HCT116 (cell line): ENCODE data around the gene RAPGEF6. TPM values are rescaled to one million over a fixed set of nuclear protein-coding genes. Genes with fewer than 3 reads are reported as not detected.

ENCODE experiments used
- ATAC-seq: fragments of 200-7000 bp; cut with Tn5 transposase; 2 replicates; pipeline ENCODE4 v1.9.1; 2020; ENCODE audit warnings: mild to moderate bottlenecking, moderate library complexity
- BruUV-seq: library from RNA; stranded (reverse); fragments of 400-500 nt; replicated peaks from 2 replicates; lab custom pipeline; 2021; lab: Mats Ljungman, UMichigan
- CTCF ChIA-PET: fragments of 300-600 bp; sonication (Branson Sonifier 250); formaldehyde crosslinking; loops from one replicate; lab custom pipeline; 2021; ENCODE audit warnings: antibody characterized with exemption; lab: Charles Lee
- POLR2A ChIA-PET: fragments of 300-600, 350-600 bp; sonication (Branson Sonifier 250); formaldehyde crosslinking; loops from one replicate; lab custom pipeline; 2021; ENCODE audit warnings: antibody characterized with exemption; lab: Charles Lee
- RAD21 ChIA-PET, 2 experiments: fragments of 300-600 bp; sonication (Branson Sonifier 250); formaldehyde crosslinking; loops; one replicate each; lab custom pipeline; 2023; ENCODE audit warnings: low total read pairs in 2 of 2; ENCODE audit not compliant: uncharacterized antibody in 2 of 2, unreplicated experiment in 2 of 2, low non-redundant PET in 1 of 2; lab: Charles Lee
- DNase-seq: peaks from one replicate; pipeline ENCODE4 v3.0.0-alpha.2; 2010; ENCODE audit warnings: low read depth, low spot score
- H2AFZ ChIP-seq: fragments of 200-600 bp; shearing (Covaris generic), sonication (generic); 2 replicates; pipeline ENCODE4 v1.6.1; 2017; ENCODE audit warnings: low read depth, mixed run types, mixed read lengths, antibody characterized with exemption, low read length; ENCODE audit not compliant: poor library complexity, severe bottlenecking
- H3K27ac ChIP-seq: 2 replicates; pipeline ENCODE4 v1.5.1; 2012; ENCODE audit warnings: low read depth, low read length
- H3K27me3 ChIP-seq: fragments of 200-600 bp; sonication (generic); 2 replicates; pipeline ENCODE4 v1.6.1; 2016; ENCODE audit warnings: mixed run types, low read length, mixed read lengths; ENCODE audit not compliant: insufficient read depth
- H3K36me3 ChIP-seq, 2 experiments: fragments of 200-500 bp in 1 of 2; fragments of 200-600 bp in 1 of 2; sonication (Bioruptor generic) in 1 of 2; sonication (generic) in 1 of 2; 2 replicates each; pipeline versions ENCODE4 v1.5.1 to v1.6.1; 2014 to 2016; ENCODE audit warnings: low read length in 2 of 2, inconsistent platforms in 1 of 2, mixed read lengths in 1 of 2, mixed run types in 1 of 2; ENCODE audit not compliant: insufficient read depth in 2 of 2, control insufficient read depth in 1 of 2
- H3K4me1 ChIP-seq, 2 experiments: fragments of 200-600 bp in 1 of 2; sonication (generic) in 1 of 2; 2 replicates each; pipeline versions ENCODE4 v1.5.1 to v1.6.1; 2012 to 2017; ENCODE audit warnings: low read length in 2 of 2, inconsistent platforms in 1 of 2, mild to moderate bottlenecking in 1 of 2, mixed read lengths in 1 of 2, mixed run types in 1 of 2, moderate library complexity in 1 of 2; ENCODE audit not compliant: insufficient read depth in 2 of 2, control insufficient read depth in 1 of 2
- H3K4me2 ChIP-seq: fragments of 200-600 bp; sonication (generic); 2 replicates; pipeline ENCODE4 v1.6.1; 2017; ENCODE audit warnings: mixed run types, low read length, mixed read lengths
- H3K4me3 ChIP-seq, 2 experiments: fragments of 200-600 bp in 1 of 2; sonication (generic) in 1 of 2; replicated peaks in 1 of 2; 2 replicates each; pipeline ENCODE4 v1.5.1; 2011 to 2016; ENCODE audit warnings: low read length in 2 of 2, control low read depth in 1 of 2, low read depth in 1 of 2, mild to moderate bottlenecking in 1 of 2, mixed read lengths in 1 of 2, mixed run types in 1 of 2
- H3K79me2 ChIP-seq: fragments of 200-600 bp; sonication (generic); 2 replicates; pipeline ENCODE4 v1.6.1; 2017; ENCODE audit warnings: mild to moderate bottlenecking, mixed run types, low read length, moderate library complexity, mixed read lengths; ENCODE audit not compliant: insufficient read depth
- H3K9ac ChIP-seq: fragments of 200-600 bp; sonication (generic); 2 replicates; pipeline ENCODE4 v1.6.1; 2016; ENCODE audit warnings: low read length, mixed read lengths
- H3K9me2 ChIP-seq: fragments of 200-600 bp; sonication (generic), shearing (Covaris generic); 2 replicates; pipeline ENCODE4 v1.6.1; 2017; ENCODE audit warnings: mixed run types, mild to moderate bottlenecking, moderate library complexity; ENCODE audit not compliant: insufficient read depth
- H3K9me3 ChIP-seq, 2 experiments: fragments of 200-500 bp in 1 of 2; fragments of 200-600 bp in 1 of 2; sonication (Bioruptor generic) in 1 of 2; sonication (generic) in 1 of 2; 2 replicates each; pipeline ENCODE4 v1.6.1; 2014 to 2017; ENCODE audit warnings: low read length in 2 of 2, mixed read lengths in 2 of 2, inconsistent platforms in 1 of 2, low read depth in 1 of 2, mild to moderate bottlenecking in 1 of 2, mixed run types in 1 of 2, moderate library complexity in 1 of 2; ENCODE audit not compliant: control insufficient read depth in 1 of 2, insufficient read depth in 1 of 2
- H4K20me1 ChIP-seq: fragments of 200-600 bp; sonication (generic), shearing (Covaris generic); 2 replicates; pipeline ENCODE4 v1.6.1; 2017; ENCODE audit warnings: mixed run types, mild to moderate bottlenecking, moderate library complexity; ENCODE audit not compliant: insufficient read depth
- CBX3 ChIP-seq: IDR thresholded peaks from 2 replicates; pipeline ENCODE4 v1.6.1; 2012; ENCODE audit warnings: low read depth
- CEBPB ChIP-seq: IDR thresholded peaks from 2 replicates; pipeline ENCODE4 v1.6.1; 2012; ENCODE audit warnings: low read depth
- CTCF ChIP-seq, 3 experiments: fragments of 200-600 bp in 1 of 3; sonication (generic) in 1 of 3; IDR thresholded peaks in 2 of 3; conservative IDR thresholded peaks in 1 of 3; 2 replicates each; pipeline ENCODE4 v1.5.1; 2012 to 2017; ENCODE audit warnings: low read depth in 2 of 3, low read length in 2 of 3, antibody characterized with exemption in 1 of 3, borderline replicate concordance in 1 of 3, control low read depth in 1 of 3, mild to moderate bottlenecking in 1 of 3, mixed read lengths in 1 of 3, mixed run types in 1 of 3, moderate library complexity in 1 of 3; ENCODE audit not compliant: insufficient read depth in 1 of 3
- EGR1 ChIP-seq: IDR thresholded peaks from 2 replicates; pipeline ENCODE4 v1.6.1; 2012; ENCODE audit warnings: low read depth
- EZH2phosphoT487 ChIP-seq: fragments of 200-600 bp; IDR thresholded peaks from 2 replicates; pipeline ENCODE4 v1.6.1; 2018; ENCODE audit warnings: antibody characterized with exemption, borderline replicate concordance
- FOSL1 ChIP-seq: IDR thresholded peaks from 2 replicates; pipeline ENCODE4 v1.6.1; 2012; ENCODE audit warnings: low read depth
- JUND ChIP-seq: IDR thresholded peaks from 2 replicates; pipeline ENCODE4 v1.6.1; 2012
- MAX ChIP-seq: IDR thresholded peaks from 2 replicates; pipeline ENCODE4 v1.6.1; 2012
- POLR2A ChIP-seq: IDR thresholded peaks from 2 replicates; pipeline ENCODE4 v1.7.0; 2011; ENCODE audit warnings: borderline replicate concordance; ENCODE audit not compliant: insufficient read depth, insufficient read length; ENCODE audit errors: extremely low read depth
- POLR2AphosphoS5 ChIP-seq: IDR thresholded peaks from 2 replicates; pipeline ENCODE4 v1.6.1; 2011; ENCODE audit warnings: mild to moderate bottlenecking, low read depth, low read length, moderate library complexity
- RAD21 ChIP-seq: IDR thresholded peaks from 2 replicates; pipeline ENCODE4 v1.6.1; 2012; ENCODE audit warnings: low read depth, mild to moderate bottlenecking
- SIN3A ChIP-seq: IDR thresholded peaks from 2 replicates; pipeline ENCODE4 v1.6.1; 2012; ENCODE audit warnings: low read depth
- SRF ChIP-seq: IDR thresholded peaks from 2 replicates; pipeline ENCODE4 v1.6.1; 2012; ENCODE audit warnings: low read depth
- TCF7L2 ChIP-seq: IDR thresholded peaks from 2 replicates; pipeline ENCODE4 v1.7.0; 2011; ENCODE audit warnings: borderline replicate concordance, inconsistent platforms; ENCODE audit not compliant: insufficient read depth, insufficient read length; ENCODE audit errors: extremely low read depth
- YY1 ChIP-seq: IDR thresholded peaks from 2 replicates; pipeline ENCODE4 v1.6.1; 2011; ENCODE audit warnings: low read length, low read depth, moderate library complexity, mild to moderate bottlenecking; ENCODE audit not compliant: insufficient replicate concordance; ENCODE audit errors: extremely low read depth
- ZFX ChIP-seq: fragments of 450-650 bp; IDR thresholded peaks from 2 replicates; pipeline ENCODE4 v1.6.1; 2017
- ZNF274 ChIP-seq: fragments of 200-500 bp; sonication (Bioruptor generic); IDR thresholded peaks from 2 replicates; pipeline ENCODE4 v1.6.1; 2014; ENCODE audit warnings: mild to moderate bottlenecking, low read depth, low read length, inconsistent platforms
- intact Hi-C: fragments of 100-400 bp; cut with micrococcal nuclease; formaldehyde crosslinking; loops from 2 replicates; pipeline ENCODE4 v1.10.0; 2022
- total RNA-seq: library from RNA; stranded (reverse); gene quantifications from one replicate; pipeline ENCODE4 v1.2.1, GENCODE V29; 2021; ENCODE audit not compliant: unreplicated experiment
- TF ChIP-seq, protein P1 (sequence below): IDR thresholded peaks from 2 replicates; pipeline ENCODE4 v1.6.1; 2011; ENCODE audit warnings: mild to moderate bottlenecking, low read length, moderate library complexity; ENCODE audit not compliant: insufficient replicate concordance; ENCODE audit errors: extremely low read depth

RAPGEF6 gene
- total RNA-seq, 1 experiment from 2014 or later: 18.4 TPM

DNA sequence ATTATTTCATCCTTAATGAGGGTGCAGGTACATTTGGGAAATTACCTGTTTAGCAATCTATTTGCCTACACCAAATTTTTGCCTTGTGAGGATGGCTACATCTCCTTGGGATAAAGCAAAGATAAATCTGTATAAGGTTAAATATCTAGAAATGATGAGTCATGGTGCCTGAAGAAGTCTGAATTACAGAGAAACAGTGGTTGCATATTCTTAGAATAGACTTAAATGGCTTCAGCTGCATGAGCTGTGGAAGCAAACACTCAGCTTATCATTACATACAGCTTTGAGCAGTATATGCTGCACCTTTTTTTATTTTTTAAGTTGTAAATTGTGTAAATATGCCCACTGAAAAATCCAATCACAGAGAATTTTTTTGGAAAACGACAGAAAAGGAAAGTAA is 153.5 kb downstream of the RAPGEF6 start:
- no peak overlapping the region for H3K4me2 ChIP-seq
- H3K36me3 ChIP-seq: 0 out of 4 replicates have a peak, but pooled peaks cover 0 to 7% of the 10 kb centered on the region in 2 experiments
- no peak overlapping the region for H3K27ac ChIP-seq
- ChIA-PET POLR2A (no interaction called here), RAD21 (no interaction called here), CTCF (no interaction called here)
- no peak overlapping the region for H3K4me3 ChIP-seq
- no peaks in the 10 kb centered on the region for H3K9me2 ChIP-seq
- H3K27me3 ChIP-seq: no peaks in the 10 kb centered on the region
- H3K4me1 ChIP-seq: no peaks in the 10 kb centered on the region
- no peak for ATAC-seq
- no peak overlapping the region for H3K9ac ChIP-seq
- no peak for DNase-seq
- H2AFZ ChIP-seq: no peak overlapping the region
- TF ChIP-seq POLR2AphosphoS5 (no peak), JUND (no peak), FOSL1 (no peak), CBX3 (no peak), POLR2A (no peak), RAD21 (no peak), CEBPB (no peak), ZNF274 (no peak), ZFX (no peak), YY1 (no peak), EGR1 (no peak), CTCF (IDR thresholded peaks at IDR 0.05 in 2 of 3, conservative IDR thresholded peaks at IDR 0.05 in 1 of 3; ENCODE audit: borderline replicate concordance in 1 of 3, insufficient read depth in 1 of 3, low read depth in 2 of 3, low read length in 2 of 3) (no peak), TCF7L2 (no peak), SIN3A (no peak), EZH2phosphoT487 (no peak), SRF (no peak), MAX (no peak)
- TF ChIP-seq, protein P1, sequence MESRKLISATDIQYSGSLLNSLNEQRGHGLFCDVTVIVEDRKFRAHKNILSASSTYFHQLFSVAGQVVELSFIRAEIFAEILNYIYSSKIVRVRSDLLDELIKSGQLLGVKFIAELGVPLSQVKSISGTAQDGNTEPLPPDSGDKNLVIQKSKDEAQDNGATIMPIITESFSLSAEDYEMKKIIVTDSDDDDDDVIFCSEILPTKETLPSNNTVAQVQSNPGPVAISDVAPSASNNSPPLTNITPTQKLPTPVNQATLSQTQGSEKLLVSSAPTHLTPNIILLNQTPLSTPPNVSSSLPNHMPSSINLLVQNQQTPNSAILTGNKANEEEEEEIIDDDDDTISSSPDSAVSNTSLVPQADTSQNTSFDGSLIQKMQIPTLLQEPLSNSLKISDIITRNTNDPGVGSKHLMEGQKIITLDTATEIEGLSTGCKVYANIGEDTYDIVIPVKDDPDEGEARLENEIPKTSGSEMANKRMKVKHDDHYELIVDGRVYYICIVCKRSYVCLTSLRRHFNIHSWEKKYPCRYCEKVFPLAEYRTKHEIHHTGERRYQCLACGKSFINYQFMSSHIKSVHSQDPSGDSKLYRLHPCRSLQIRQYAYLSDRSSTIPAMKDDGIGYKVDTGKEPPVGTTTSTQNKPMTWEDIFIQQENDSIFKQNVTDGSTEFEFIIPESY: no peak
- no peaks in the 10 kb centered on the region for H3K9me3 ChIP-seq
- BruUV-seq: no TSS peak
- intact Hi-C loops: no loop called here
- no peaks in the 10 kb centered on the region for H3K79me2 ChIP-seq
- no peaks in the 10 kb centered on the region for H4K20me1 ChIP-seq
